Measurements from ENCODE around the gene TRAF4.

The TRAF4 gene

GRCh38 chr17:28710861-28711722, 32.7 kb upstream of the TRAF4 start:
- H3K27me3 ChIP-seq (ENCODE audit: insufficient read depth, low read length), result no peaks in the 10 kb centered on the region
- peak overlapping the region; percentile 66 for H3K4me3 ChIP-seq (ENCODE audit: low read depth, low read length, poor library complexity, severe bottlenecking)
- no peaks in the 10 kb centered on the region for H4K20me1 ChIP-seq (ENCODE audit: insufficient read depth, low read length)
- H3K9me3 ChIP-seq (ENCODE audit: low read length), result no peaks in the 10 kb centered on the region
- H3K4me2 ChIP-seq (ENCODE audit: low read length), result peak overlapping the region; percentile 81
- no peaks in the 10 kb centered on the region for H3K9me2 ChIP-seq (ENCODE audit: low read depth, low read length)
- H3K9ac ChIP-seq (ENCODE audit: low read length), result peak overlapping the region; percentile 65
- TF ChIP-seq EZH2 (IDR thresholded peaks at IDR 0.05; ENCODE audit: borderline replicate concordance, low read length), result no peak
- no peak for TF ChIP-seq CTCF (IDR thresholded peaks at IDR 0.05; ENCODE audit: low read length)
- H3K36me3 ChIP-seq (ENCODE audit: insufficient read depth, low read length), result no peaks in the 10 kb centered on the region
- peak overlapping the region; percentile 64 for H3K27ac ChIP-seq (ENCODE audit: low read depth, low read length, poor library complexity, severe bottlenecking)
- H3K79me2 ChIP-seq (ENCODE audit: insufficient read depth, low read length), result no peaks in the 10 kb centered on the region
- H2AFZ ChIP-seq (ENCODE audit: low read length), result no peak overlapping the region
- no peaks in the 10 kb centered on the region for H3F3A ChIP-seq (ENCODE audit: insufficient read depth, low read length)
- peaks cover 27% of the 10 kb centered on the region for H3K4me1 ChIP-seq (ENCODE audit: insufficient read depth, low read length, severe bottlenecking)

- Histone ChIP-seq H3K79me2 (ENCODE audit: insufficient read depth, low read length) (no peaks in the 10 kb centered on the region), H3K4me2 (ENCODE audit: low read length) (peak within 1 kb of the TSS; percentile 81), H3K27me3 (ENCODE audit: insufficient read depth, low read length) (no peaks in the 10 kb centered on the region), H2AFZ (ENCODE audit: low read length) (0 out of 2 replicates have a peak within 1 kb of the TSS, but pooled peaks have one; percentile 9), H3K9ac (ENCODE audit: low read length) (peak within 1 kb of the TSS; percentile 65), H3K36me3 (ENCODE audit: insufficient read depth, low read length) (no peaks in the 10 kb centered on the region), H3K9me2 (ENCODE audit: low read depth, low read length) (no peaks in the 10 kb centered on the region), H3F3A (ENCODE audit: insufficient read depth, low read length) (no peaks in the 10 kb centered on the region), H3K27ac (ENCODE audit: low read depth, low read length, poor library complexity, severe bottlenecking) (peak within 1 kb of the TSS; percentile 64), H4K20me1 (ENCODE audit: insufficient read depth, low read length) (no peaks in the 10 kb centered on the region), H3K9me3 (ENCODE audit: low read length) (no peaks in the 10 kb centered on the region), H3K4me3 (ENCODE audit: low read depth, low read length, poor library complexity, severe bottlenecking) (peak within 1 kb of the TSS; percentile 66), H3K4me1 (ENCODE audit: insufficient read depth, low read length, severe bottlenecking) (peaks cover 27% of the 10 kb centered on the region)
- TF ChIP-seq EZH2 (IDR thresholded peaks at IDR 0.05; ENCODE audit: borderline replicate concordance, low read length), result no peak
- no peak for TF ChIP-seq CTCF (IDR thresholded peaks at IDR 0.05; ENCODE audit: low read length)
Measured at GRCh38 chr17:28711723-28712031, 32.1 kb upstream of the TRAF4 start, which contains the start of gene PROCA1. PROCA1 (minus strand) TSS chr17:28711888; CDS start chr17:28711660, 228 bp downstream.

GRCh38 chr17:28712032-28712704, 31.6 kb upstream of the TRAF4 start:
- H4K20me1 ChIP-seq (ENCODE audit: insufficient read depth, low read length), result no peaks in the 10 kb centered on the region
- peak overlapping the region; percentile 65 for H3K9ac ChIP-seq (ENCODE audit: low read length)
- H3K9me3 ChIP-seq (ENCODE audit: low read length), result no peaks in the 10 kb centered on the region
- no peaks in the 10 kb centered on the region for H3K79me2 ChIP-seq (ENCODE audit: insufficient read depth, low read length)
- peaks cover 29% of the 10 kb centered on the region for H3K4me1 ChIP-seq (ENCODE audit: insufficient read depth, low read length, severe bottlenecking)
- H3K27me3 ChIP-seq (ENCODE audit: insufficient read depth, low read length), result no peaks in the 10 kb centered on the region
- 0 out of 2 replicates have a peak overlapping the region, but pooled peaks have one; percentile 9 for H2AFZ ChIP-seq (ENCODE audit: low read length)
- H3K4me3 ChIP-seq (ENCODE audit: low read depth, low read length, poor library complexity, severe bottlenecking), result peak overlapping the region; percentile 66
- no peaks in the 10 kb centered on the region for H3K36me3 ChIP-seq (ENCODE audit: insufficient read depth, low read length)
- no peaks in the 10 kb centered on the region for H3K9me2 ChIP-seq (ENCODE audit: low read depth, low read length)
- no peak overlapping the region for H3K27ac ChIP-seq (ENCODE audit: low read depth, low read length, poor library complexity, severe bottlenecking)
- peak; percentile 34; the same call in 1 of the 2 replicates for TF ChIP-seq CTCF (IDR thresholded peaks at IDR 0.05; ENCODE audit: low read length)
- TF ChIP-seq EZH2 (IDR thresholded peaks at IDR 0.05; ENCODE audit: borderline replicate concordance, low read length), result no peak
- H3K4me2 ChIP-seq (ENCODE audit: low read length), result peak overlapping the region; percentile 81
- H3F3A ChIP-seq (ENCODE audit: insufficient read depth, low read length), result no peaks in the 10 kb centered on the region

Measured in OCI-LY1 (cell line).